Measurements from ENCODE around the gene SMAD3.

Gene SMAD3

DNA sequence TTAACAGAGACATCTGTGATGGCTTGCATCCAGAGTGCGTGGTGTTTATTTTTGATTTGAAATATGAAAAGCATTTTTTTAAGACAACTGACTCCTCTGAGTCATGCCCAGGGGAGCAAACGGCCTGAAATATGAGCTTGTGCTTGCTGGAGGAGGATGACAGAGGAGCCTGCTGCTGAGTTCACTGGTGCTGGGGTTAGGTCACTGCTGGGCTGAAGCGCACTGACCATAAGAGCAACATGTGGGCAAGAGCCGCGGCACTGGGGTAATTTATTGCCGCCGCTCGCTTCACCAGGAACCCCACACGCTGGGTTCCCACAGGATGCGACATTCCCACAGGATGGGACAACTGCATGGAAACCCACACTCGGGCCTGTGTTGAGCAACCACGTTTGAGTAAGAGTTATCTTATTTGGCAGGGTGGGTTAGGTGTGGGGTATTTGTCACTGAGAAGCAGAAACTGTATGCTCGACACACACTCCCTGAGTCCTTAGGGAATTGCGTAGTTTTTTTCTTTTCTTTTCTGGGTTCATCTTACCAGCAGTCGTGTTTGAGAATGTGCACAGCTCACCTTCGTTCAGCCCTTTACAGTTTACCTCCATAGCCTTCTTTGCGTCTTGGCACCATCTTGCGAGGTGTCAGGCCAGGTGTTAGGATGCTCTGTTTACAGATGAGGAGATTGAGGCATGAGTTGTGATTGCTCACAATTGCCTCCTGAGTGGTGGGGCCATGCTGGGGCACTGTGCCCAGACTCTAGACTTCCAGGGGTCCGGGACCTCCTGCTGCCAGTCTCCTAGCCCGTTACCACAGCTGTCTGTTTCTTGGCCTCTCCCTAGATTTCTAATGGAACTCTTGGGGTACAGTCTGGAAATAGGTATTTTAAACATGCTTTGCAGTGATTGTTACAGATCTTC is 60.4 kb downstream of the SMAD3 start:
- peak; percentile 81 for DNase-seq (ENCODE audit: low read depth, low spot score)

DNA sequence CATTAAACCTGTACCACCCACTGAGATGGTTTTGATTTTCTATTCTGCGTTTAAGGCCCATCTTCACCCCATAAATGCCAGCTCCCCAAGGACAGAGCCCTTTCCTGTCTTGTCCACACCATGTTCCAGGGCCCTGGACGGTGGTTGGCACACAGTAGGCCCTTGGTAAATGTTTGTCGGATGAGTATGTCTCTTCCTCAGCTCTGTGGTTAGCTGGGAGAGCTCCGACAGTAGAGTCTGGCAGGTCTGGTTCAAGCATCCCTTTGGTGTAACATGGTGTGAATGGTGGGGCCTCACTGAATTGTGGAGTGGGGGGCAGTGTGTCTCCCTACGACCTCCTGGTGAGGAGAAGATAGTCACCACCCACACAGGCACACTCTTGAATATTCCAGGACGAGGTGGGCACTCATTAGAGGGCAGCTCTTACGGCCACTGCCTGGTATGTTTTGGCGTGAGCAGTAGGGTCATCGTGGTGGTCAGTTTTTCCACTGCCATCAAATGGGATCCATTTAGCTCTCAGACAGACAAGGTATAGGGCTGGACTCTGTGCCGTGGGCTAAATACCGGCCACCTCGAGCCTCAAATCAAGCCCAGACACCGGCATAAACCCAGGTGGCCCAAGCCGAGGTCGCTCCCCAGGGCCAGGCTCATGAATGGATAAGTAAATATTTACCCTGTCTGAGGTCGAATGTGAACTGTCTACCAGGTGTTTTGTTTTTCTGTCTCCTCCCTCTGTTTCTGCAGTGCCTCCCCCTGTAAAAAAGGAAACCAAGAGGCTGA is 61.3 kb downstream of the SMAD3 start:
- no peak for DNase-seq (ENCODE audit: low read depth, low spot score)

DNA sequence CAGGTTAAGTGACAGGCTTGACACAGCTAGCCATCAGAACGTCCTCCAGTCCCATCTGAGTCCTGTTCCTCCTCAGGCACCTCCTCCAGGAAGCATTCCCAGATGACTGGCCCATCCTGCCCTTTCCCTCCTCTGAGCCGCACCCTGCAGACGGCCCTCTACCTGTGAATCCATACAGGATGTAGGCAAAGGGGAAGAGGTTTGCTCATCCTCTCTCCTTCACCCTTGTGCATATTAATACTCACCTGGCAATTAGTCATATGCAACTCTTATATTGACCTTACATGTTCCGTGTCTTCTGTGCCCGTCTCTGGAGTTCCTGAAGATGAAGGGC is 61.9 kb downstream of the SMAD3 start:
- DNase-seq (ENCODE audit: low read depth, low spot score): no peak

DNA sequence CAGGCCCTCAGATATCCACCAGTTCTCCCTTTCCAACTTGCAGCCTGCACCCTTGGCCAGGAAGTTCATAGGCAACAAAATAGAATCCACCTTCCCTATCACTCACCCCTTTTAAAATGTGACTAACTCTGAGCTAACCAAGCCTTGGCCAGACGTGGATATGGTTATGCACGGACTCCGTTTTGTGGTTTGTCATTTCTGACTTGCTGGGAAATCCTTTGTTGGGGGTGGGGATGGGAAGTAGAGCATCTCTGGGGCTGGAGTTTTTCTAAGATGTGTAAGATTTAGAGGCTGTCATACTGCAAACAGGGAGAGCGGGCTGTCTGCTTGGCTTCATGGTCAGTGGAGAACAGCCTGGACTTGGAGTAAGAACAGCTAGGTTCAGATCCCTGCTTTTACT is 62.6 kb downstream of the SMAD3 start:
- DNase-seq (ENCODE audit: low read depth, low spot score): peak; percentile 94

DNA sequence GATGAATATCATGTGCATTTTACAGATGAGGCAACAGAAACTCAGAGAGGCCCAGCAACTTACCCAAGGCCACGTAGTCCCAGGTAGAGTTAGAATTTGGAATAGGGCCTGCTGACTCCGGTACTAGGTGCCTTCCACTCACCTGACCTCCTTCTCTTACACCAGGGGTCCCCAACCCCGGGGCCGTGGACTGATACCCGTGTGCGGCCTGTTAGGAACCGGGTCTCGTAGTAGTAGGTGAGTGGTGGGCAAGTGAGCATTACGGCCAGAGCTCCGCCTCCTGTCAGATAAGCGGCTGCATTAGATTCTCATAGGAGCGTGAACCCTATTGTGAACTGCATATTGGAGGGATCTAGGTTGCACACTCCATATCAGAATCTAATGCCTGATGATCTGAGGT is 64.8 kb downstream of the SMAD3 start:
- DNase-seq (ENCODE audit: low read depth, low spot score): no peak

DNA sequence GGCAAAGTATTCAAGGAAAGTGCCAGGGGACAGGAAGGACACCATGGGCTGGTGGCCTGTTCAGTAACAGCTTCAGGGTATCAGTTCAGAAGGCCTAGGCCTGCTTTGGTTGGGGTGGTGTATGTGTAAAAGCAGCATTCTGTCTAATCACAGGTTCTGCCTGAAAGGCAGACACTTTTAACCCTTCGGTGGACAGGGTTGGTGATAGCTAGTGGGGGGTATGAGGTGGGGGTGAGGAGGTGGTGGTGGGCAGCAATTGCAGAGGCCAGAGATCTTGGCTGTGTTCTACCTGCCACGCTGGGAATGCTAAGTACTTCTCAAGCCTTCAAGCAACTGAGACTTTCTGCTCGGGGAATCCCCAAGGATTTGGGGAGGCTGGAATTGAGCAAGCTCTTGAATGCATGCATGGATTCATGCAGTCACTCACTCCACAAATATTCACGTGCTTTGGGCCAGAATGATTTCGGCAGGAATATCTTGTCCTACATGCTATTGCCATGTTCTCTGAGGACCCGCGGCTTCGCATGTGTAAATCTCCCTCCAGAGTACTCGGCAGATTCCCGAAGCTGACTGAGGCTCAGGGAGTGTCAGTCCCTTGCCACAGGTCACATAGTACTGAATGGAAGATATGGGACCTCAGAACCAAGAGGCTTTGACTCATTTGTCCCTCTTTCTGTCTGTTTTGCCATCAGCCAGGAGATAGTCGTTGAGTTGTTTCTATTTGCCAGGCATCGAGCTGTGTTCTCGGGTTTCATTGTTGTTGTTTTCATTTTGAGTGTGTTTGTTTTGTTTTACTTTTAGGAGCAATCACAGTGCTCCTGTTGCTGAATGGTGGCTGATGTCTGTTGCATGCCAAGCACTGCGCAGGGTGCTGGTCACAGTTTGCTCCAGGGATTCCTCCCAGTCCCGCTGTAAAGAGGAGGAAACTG is 65.5 kb downstream of the SMAD3 start:
- DNase-seq (ENCODE audit: low read depth, low spot score): no peak

DNA sequence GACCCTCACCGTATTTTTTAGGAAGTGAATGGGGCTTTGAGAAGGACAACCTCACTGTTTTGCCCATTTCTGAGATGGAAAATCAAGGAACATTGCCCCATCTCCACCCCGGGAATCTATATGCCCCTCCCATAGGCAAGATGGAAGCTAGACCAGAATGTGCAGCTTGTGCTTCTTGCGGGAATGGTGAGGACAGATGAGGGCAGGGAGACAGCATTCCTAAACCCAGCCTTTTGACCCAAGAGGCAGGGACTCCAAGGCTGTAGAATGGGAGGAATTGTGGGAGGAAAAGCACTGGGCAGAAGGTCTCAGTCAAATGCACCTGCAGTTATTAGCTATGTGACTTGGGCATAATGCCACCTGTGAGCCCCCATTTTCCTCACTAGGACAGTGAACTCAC is 66.9 kb downstream of the SMAD3 start:
- DNase-seq (ENCODE audit: low read depth, low spot score): no peak

DNA sequence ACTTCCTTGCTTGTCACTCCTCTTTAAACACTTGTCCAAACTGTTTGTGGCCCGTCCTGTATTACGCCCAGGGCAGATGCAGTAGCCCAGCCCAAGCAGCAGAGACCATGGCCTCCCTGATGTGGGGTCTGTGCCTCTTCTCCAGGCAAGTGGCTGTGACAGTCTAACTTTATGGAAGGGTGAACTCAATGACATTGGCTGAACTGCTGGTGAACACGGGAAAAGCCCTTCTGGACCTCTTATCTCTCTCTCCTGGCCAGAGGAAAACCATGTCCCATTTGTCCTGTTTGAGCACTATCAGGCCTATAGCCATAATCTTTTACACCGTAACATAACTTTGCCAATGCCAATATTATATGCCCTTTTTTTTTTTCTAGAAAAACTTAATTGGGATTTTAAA is 67.6 kb downstream of the SMAD3 start:
- DNase-seq (ENCODE audit: low read depth, low spot score): no peak

DNA sequence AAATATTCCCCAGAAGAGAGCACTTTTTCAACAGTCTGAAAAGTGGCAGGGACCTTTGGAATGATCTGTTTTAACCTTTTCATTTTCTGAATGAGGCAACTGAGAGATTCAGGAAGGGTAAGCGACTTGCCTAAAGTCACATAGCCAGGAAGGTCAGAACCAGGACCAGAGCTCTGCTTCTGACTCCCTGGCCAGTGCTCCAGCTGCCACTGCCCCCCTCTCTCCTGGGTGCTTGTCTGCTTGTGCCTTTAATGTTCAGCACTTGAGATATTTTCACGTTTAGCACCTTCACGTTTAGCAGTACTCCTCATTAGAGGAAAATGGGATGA is 68.3 kb downstream of the SMAD3 start:
- no peak for DNase-seq (ENCODE audit: low read depth, low spot score)

DNA sequence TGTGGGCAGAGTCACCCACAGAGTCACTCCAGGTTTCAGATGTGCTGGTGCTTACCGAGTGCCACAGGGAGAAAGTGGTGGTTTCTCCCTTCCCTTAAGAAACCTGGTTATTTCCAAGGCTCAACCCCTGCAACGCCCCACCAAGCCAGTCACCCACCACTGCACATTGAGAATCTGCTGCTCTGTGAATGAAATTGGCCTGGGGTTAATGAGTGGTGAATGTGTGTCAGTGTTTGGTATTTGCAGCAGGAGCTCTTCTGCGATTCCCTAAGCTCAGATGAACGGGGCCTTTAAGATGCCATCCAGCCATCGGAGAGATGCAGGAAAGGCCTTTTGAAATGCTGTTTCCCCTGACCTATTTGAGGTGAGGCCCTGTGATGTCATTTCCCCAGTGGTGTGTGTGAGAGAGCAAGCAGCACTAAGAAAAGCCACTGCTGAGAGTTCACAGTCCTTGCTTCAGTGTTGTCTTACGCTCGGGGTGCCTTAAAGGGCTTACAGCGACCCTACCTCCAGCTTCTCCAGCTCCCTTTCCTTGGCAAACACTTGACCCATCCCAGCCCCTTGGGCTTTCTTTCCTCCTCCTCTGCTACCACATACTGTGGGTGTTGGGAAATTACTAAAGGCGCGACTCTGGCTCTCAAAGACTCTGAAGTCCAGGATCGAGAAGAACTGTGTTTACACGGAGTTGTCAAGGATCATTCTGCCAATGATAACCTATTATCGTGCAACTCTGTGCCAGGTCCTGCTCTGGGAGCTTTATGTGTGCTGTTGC is 68.9 kb downstream of the SMAD3 start:
- peak; percentile 76 for DNase-seq (ENCODE audit: low read depth, low spot score)

DNA sequence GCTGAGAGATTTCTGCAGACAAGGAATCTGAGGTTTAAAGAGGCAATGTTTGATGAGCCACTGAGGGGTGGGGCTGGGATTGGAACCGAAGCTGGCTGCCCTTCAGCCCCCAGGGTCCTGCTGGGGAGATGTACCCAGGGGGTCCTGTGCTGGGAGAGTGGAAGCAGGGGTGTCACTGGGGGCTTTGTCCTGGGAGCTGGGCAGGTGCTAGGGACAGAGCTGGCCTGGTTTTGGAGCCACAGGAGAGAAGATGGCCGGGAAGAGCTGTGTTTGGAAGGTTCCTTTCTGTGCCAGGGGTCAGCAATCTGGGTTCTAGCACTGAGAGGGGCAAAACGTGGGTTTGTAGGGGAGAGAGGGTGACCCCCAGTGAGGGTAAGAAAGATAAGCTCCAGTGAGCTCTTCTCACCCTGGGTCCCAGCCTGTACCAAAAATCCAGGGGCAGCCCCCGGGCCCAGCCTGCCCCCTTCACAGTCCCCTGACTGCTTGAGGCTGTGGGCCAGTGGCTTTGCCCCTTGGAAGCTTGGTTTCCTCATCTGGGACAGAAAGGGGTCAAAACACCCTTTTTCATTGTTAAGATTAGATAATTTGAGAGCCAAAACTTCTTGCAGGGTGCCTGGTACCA is 69.6 kb downstream of the SMAD3 start:
- DNase-seq (ENCODE audit: low read depth, low spot score): no peak

DNA sequence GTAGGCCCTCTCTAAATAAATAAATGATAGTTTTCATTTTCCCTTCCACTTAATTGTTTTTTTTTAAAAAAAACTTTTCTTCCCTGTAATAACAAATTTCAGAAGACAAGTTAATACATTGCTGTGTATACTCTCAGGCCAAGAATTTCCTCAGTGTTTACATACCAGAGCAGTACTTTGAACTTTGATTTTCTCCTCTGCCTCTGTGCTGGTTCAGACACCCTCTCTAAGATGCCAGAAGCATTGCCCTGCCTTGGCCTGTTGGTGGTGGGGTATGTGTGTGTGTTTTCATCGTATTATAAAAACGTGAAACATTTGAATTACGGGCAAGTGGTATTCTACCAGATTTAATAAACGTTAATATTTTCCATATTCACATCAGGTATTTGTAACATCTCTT is 70.1 kb downstream of the SMAD3 start:
- peak; percentile 56 for DNase-seq (ENCODE audit: low read depth, low spot score)

DNA sequence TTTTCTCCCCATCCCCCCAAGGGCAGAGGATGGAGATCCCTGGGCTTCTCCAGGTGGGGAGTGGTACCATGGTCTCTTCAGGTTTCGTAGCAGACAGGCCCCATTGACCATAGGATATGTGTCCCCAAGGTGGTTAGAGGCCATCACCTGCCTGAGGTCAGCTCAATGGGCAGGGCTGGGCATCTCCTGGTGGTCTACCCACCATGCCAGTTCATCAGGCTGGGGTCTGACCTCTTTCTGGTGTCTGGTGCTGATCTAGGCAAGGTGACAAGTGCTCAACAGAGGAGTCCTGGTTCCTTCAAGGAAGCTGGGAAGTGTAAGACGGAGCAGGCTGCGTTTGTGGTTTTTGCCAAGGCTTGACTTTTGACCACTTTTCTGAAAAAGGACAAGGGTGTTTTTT is 71.4 kb downstream of the SMAD3 start:
- DNase-seq (ENCODE audit: low read depth, low spot score): no peak

DNA sequence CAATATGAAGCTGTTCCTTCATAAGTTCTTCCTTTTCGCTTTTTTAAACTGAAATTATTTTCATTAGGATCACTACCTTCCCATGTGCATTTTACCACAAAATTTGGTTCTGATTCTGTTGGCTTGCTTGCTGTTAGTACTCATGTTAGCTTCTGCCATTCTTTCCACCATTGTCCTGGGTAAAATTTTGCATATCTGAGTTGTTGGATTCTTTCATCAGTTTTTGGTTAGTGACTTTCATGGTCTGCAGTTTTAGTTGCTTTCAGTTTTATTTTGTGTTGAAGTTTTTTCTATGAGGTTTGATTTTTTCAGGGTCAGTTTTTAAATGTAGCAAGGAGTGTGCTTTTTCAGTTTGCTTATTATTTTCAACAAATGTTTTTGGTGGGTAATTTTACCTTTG is 71.9 kb downstream of the SMAD3 start:
- DNase-seq (ENCODE audit: low read depth, low spot score): no peak

DNA sequence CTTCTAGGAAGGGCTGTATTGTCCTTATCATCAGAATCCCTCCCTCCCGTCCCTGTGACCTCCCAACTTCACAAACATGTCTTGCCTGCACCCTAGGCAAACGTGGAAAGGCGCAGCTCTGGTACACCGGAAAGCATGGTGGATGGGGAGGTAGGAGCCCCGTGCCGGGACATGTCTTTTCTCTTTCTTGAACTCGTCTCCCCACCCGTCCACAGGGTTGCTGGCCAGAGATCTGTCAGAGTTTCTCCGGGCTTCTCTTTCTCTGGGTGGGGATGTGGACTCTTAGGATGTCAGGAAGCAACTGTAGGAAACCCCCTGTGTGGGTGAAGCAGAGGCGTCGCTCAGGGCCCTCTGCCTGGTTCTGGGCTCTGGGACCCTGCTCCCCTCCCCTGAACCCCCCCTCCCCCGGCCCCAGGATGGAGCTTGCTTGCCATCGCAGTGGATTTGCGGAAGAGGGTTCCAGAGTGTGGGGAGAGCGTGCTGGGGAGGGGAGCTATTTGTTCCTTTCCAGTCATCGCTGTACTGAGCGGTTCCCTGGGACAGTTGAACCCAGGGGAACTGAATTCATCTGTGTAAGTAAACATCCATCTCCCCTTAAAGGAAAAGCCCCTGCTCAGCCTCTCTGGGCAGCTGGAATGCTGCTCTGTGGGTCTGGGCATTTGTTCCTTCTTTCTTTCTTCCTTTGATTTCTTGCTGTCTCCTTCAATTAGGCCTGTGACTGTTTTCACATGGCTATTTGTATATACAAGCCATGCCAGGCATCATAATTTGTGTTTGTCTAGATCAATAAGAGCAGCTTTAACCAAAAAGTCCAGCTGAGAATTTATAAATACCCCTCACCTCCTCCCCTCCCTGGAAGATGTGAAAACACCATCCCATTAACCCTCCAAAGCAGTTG is 72.8 kb downstream of the SMAD3 start:
- DNase-seq (ENCODE audit: low read depth, low spot score): peak; percentile 46

DNA sequence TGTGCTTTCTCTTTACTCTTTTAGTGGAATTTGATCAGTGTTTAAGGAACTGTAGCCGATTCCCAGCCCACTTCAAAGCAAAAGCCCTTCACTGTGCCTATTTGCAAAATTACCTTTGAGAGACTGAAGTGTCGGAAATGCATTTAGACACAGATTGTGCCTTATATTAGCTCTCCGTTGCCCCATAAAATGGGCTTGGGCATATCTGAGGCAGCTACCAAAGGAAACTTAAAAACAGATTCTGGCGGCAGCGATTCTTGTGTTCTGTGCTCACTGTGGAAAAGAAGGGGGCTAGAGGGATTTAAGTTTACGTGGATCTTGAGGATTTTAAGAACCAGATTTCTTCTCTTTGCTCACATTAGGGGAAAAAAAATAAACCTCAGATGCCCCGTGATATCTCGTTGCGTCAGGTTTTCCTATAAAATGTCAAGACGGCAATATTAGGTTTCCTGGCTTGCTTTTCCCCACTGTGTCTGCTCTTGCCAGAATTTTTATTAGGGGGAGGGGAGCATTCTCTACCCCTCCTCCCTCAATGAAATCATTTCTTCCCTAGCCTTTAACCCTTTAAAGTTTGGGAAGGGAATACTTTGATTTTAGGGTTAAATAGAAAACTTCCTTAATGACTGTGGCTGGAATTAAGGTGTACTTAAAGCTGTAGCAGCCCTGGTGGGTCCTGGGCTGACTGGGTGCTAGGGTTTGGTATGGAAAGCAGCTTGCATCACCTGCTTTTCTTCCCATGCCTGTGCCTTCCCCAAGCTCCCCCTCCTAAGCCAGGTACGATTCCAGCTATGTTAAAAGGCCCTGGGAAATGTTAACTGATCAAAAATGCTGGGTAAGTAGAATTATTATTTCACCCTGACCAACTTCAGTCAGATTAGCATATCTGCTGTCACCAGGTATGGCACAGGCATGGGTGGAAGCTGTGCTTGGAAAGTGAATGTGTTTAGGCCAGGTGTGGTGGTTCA is 73.8 kb downstream of the SMAD3 start:
- no peak for DNase-seq (ENCODE audit: low read depth, low spot score)

DNA sequence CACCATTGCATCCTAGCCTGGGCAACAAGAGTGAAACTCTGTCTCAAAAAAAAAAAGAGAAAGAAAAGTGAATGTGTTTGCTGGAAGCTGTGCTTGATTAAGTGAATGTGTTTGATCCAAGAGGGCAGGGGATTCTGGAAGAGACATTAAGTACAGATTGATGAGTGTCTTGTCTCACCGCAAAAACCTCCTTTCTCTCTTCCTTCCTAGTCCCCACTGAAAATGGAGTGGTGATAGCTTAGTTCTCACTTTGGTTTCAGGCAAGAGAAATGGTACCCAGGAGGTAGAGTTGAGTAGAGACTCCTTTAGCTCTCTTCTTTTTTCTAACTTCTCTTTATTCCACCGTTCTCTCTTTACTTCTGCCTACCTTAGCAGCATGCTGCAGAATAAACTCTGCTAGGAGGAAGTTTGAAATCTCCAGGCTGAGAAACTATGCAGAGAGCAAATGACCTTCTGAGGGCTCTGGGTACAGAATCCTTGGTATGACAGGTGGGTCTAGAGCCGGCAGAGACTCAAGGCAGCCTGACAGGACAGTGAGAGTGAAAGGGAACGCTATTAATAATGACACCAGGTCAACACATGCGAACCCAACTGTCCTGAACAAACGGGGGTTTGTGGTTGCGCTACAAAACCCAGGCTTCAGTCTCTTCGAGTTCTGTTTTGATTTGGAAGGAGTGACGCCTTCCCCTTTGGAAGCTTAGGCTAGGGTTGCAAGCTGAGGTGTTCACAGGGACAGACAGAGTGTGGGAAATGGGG is 74.9 kb downstream of the SMAD3 start:
- DNase-seq (ENCODE audit: low read depth, low spot score): no peak
